Spleen (tissue), 7 donors: ENCODE results near the gene SYNM.

Experiments
- POLR2A ChIP-seq, 3 donors: fragments of 450-650 bp; IDR thresholded peaks; one replicate each; pipeline ENCODE4 v1.5.1; 2017; ENCODE audit warnings: antibody characterized with exemption in 3 of 3, mild to moderate bottlenecking in 1 of 3
- TF ChIP-seq, protein P1 (sequence below), 11 experiments: fragments of 200-600 bp in 7 of 11; fragments of 450-650 bp in 4 of 11; sonication (generic) in 4 of 11; IDR thresholded peaks in 8 of 11; conservative IDR thresholded peaks in 3 of 11; 1 replicate in 7 of 11; 2 replicates in 4 of 11; pipeline versions ENCODE4 v1.4.0 to v1.8.0; 2016 to 2021; ENCODE audit warnings: antibody characterized with exemption in 11 of 11, inconsistent platforms in 4 of 11, mild to moderate bottlenecking in 1 of 11
- donor health status: DM: no; HTN: no; CAD: no; lungs with moderate emphysema.
- donor health status: DM: no; HTN: no; CAD: no.
- donor health status: DM: no; HTN: no; CAD: no.

DNA sequence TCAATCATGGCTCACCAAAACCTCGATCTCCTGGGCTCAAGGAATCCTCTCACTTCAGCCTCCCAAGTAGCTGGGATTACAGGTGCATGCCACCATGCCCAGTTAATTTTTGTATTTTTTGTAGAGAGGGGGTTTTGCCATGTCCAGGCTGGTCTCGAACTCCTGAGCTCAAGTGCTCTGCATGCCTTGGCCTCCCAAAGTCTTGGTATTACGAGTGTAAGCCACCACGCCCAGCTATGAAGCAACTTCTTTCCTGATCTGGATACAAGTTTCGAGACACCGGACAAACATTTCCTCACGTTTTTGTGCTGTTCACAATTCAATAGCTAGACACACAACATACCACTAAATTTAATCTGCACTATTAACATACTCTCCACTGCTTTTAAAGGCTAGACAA is 3.4 kb upstream of the SYNM start:
- TF ChIP-seq, protein P1, sequence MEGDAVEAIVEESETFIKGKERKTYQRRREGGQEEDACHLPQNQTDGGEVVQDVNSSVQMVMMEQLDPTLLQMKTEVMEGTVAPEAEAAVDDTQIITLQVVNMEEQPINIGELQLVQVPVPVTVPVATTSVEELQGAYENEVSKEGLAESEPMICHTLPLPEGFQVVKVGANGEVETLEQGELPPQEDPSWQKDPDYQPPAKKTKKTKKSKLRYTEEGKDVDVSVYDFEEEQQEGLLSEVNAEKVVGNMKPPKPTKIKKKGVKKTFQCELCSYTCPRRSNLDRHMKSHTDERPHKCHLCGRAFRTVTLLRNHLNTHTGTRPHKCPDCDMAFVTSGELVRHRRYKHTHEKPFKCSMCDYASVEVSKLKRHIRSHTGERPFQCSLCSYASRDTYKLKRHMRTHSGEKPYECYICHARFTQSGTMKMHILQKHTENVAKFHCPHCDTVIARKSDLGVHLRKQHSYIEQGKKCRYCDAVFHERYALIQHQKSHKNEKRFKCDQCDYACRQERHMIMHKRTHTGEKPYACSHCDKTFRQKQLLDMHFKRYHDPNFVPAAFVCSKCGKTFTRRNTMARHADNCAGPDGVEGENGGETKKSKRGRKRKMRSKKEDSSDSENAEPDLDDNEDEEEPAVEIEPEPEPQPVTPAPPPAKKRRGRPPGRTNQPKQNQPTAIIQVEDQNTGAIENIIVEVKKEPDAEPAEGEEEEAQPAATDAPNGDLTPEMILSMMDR (IDR thresholded peaks at IDR 0.05 in 8 of 11, conservative IDR thresholded peaks at IDR 0.05 in 3 of 11): no peak
- no peak for TF ChIP-seq POLR2A (IDR thresholded peaks at IDR 0.05)
